ENCODE measurements around the gene RNF183. TPM values are rescaled to one million over a fixed set of nuclear protein-coding genes. Genes with fewer than 3 reads are reported as not detected.

RNF183 gene
- total RNA-seq, result under 1 TPM in 5 of 6 donors, not detected in 1; 0.14 to 0.22 (median 0.16) TPM
- 1 to 10 TPM in 1 of 2 donors, under 1 TPM in 1; 0.46 to 1.5 TPM for polyA plus RNA-seq

GRCh38 chr9:113302792-113303418 is at the start of gene RNF183:
Gene RNF183 (minus strand): TSS chr9:113303376. CDS start chr9:113298184, 5,192 bp downstream.
- no peak for FAIRE-seq

GRCh38 chr9:113352411-113352810 is 49.2 kb upstream of the RNF183 start:
- no peak for DNase-seq
- no peak for FAIRE-seq
- Histone ChIP-seq H3K36me3 (no peaks in the 10 kb centered on the region), H3K4me1 (peaks cover 0 to 5% (median 0%) of the 10 kb centered on the region in 3 donors), H3K27me3 (no peaks in the 10 kb centered on the region), H3K27ac (no peak overlapping the region), H3K4me3 (no peak overlapping the region), H3K9me3 (no peaks in the 10 kb centered on the region)
- ATAC-seq, result peak in 1 of 4 donors; percentile 23
- no peak for TF ChIP-seq CTCF (IDR thresholded peaks at IDR 0.05)
- WGBS, 2 donors, result 76 to 78% methylated on average over 1 of the region's 1 CpG
- intact Hi-C loops (cut with DNase I), result no loop called here

More at GRCh38 chr9:113302792-113303418, at the start of gene RNF183:
- no peak for TF ChIP-seq CTCF (IDR thresholded peaks at IDR 0.05)
- 61 to 64% methylated on average over 25 of the region's 25 CpGs for WGBS, 2 donors
- intact Hi-C loops (cut with DNase I), result loop anchor here in 1 of 3 donors (10.0 kb wide), 1 partner anchor 102 kb away; the partner anchor contains the start of gene ALAD
- H3K27ac ChIP-seq, result no peak within 1 kb of the TSS
- H3K27me3 ChIP-seq, result no peaks in the 10 kb centered on the region
- no peaks in the 10 kb centered on the region for H3K4me1 ChIP-seq
- H3K9me3 ChIP-seq, result no peaks in the 10 kb centered on the region
- no peak for DNase-seq
- ATAC-seq, result no peak
- H3K4me3 ChIP-seq, result no peak within 1 kb of the TSS
- no peaks in the 10 kb centered on the region for H3K36me3 ChIP-seq

GRCh38 chr9:113352006-113352405 is 48.8 kb upstream of the RNF183 start:
- intact Hi-C loops (cut with DNase I), result no loop called here
- Histone ChIP-seq H3K4me1 (peaks cover 0 to 5% (median 0%) of the 10 kb centered on the region in 3 donors), H3K27me3 (no peaks in the 10 kb centered on the region), H3K27ac (no peak overlapping the region), H3K36me3 (no peaks in the 10 kb centered on the region), H3K9me3 (no peaks in the 10 kb centered on the region), H3K4me3 (no peak overlapping the region)
- FAIRE-seq, result no peak
- WGBS, 2 donors, result 70 to 80% methylated on average over 6 of the region's 6 CpGs
- DNase-seq, result no peak
- TF ChIP-seq CTCF (IDR thresholded peaks at IDR 0.05), result no peak
- no peak for ATAC-seq

GRCh38 chr9:113350937-113351336 is 47.8 kb upstream of the RNF183 start:
- peaks cover 0 to 5% (median 0%) of the 10 kb centered on the region in 3 donors for H3K4me1 ChIP-seq
- TF ChIP-seq CTCF (IDR thresholded peaks at IDR 0.05), result no peak
- DNase-seq (no peak), FAIRE-seq (no peak), ATAC-seq (peak in 1 of 4 donors; percentile 12)
- H3K4me3 ChIP-seq, result peak overlapping the region in 2 of 4 donors; percentile 90 to 97
- H3K27ac ChIP-seq, result no peak overlapping the region
- H3K27me3 ChIP-seq, result no peaks in the 10 kb centered on the region
- WGBS, 2 donors, result 45 to 55% methylated on average over 6 of the region's 6 CpGs
- intact Hi-C loops (cut with DNase I), result no loop called here
- H3K36me3 ChIP-seq, result no peaks in the 10 kb centered on the region
- H3K9me3 ChIP-seq, result no peaks in the 10 kb centered on the region

- no peak for FAIRE-seq
- ATAC-seq, result peak; percentile 47 to 75 (median 60)
- H3K4me1 ChIP-seq, result peaks cover 0 to 5% (median 0%) of the 10 kb centered on the region in 3 donors
- 2 to 3% methylated on average over 14 of the region's 14 CpGs for WGBS, 2 donors
- peak in 2 of 6 donors; percentile 33 to 53 for DNase-seq
- no peak for TF ChIP-seq CTCF (IDR thresholded peaks at IDR 0.05)
- peak overlapping the region; percentile 81 to 97 (median 92) for H3K4me3 ChIP-seq
- H3K27me3 ChIP-seq, result no peaks in the 10 kb centered on the region
- H3K27ac ChIP-seq, result peak overlapping the region in 3 of 4 donors; percentile 77 to 80 (median 80)
- no peaks in the 10 kb centered on the region for H3K36me3 ChIP-seq
- intact Hi-C loops (cut with DNase I), result no loop called here
- no peaks in the 10 kb centered on the region for H3K9me3 ChIP-seq
These were observed 47.0 kb upstream of the RNF183 start for GRCh38 chr9:113350107-113350661.
